GM23338 (cell line): ENCODE data around the gene ROCK2. TPM values are rescaled to one million over a fixed set of nuclear protein-coding genes. Genes with fewer than 3 reads are reported as not detected.

ENCODE experiments used
- ATAC-seq: fragments of 200-7000 bp; cut with Tn5 transposase; 3 replicates; pipeline ENCODE4 v1.9.1; 2020
- DNase-seq: peaks from one replicate; pipeline ENCODE4 v3.0.0-alpha.2; 2015; ENCODE audit warnings: low spot score
- H2AFZ ChIP-seq: fragments of 200-600 bp; sonication (generic); 2 replicates; pipeline ENCODE4 v1.8.0; 2016; ENCODE audit warnings: antibody characterized with exemption, mild to moderate bottlenecking, moderate library complexity
- H3F3A ChIP-seq: fragments of 200-600 bp; sonication (generic); replicated peaks from 2 replicates; pipeline ENCODE4 v1.8.0; 2017; ENCODE audit warnings: antibody characterized with exemption, mixed run types, low read depth
- H3K27ac ChIP-seq: fragments of 200-600 bp; sonication (generic); 2 replicates; pipeline ENCODE4 v1.6.1; 2016; ENCODE audit warnings: low read depth
- H3K27me3 ChIP-seq: fragments of 200-600 bp; sonication (generic); 2 replicates; pipeline ENCODE4 v1.8.0; 2016; ENCODE audit warnings: mild to moderate bottlenecking, mixed run types, moderate library complexity; ENCODE audit not compliant: insufficient read depth
- H3K36me3 ChIP-seq: fragments of 200-600 bp; sonication (generic); 2 replicates; pipeline ENCODE4 v1.8.0; 2016; ENCODE audit warnings: mild to moderate bottlenecking; ENCODE audit not compliant: insufficient read depth
- H3K4me1 ChIP-seq: fragments of 200-600 bp; sonication (generic); 2 replicates; pipeline ENCODE4 v1.8.0; 2016; ENCODE audit warnings: mild to moderate bottlenecking, moderate library complexity; ENCODE audit not compliant: insufficient read depth
- H3K4me2 ChIP-seq: fragments of 200-600 bp; sonication (generic); 2 replicates; pipeline ENCODE4 v1.7.1; 2017; ENCODE audit warnings: mixed run types
- H3K4me3 ChIP-seq: fragments of 200-600 bp; sonication (generic); 2 replicates; pipeline ENCODE4 v1.6.1; 2016; ENCODE audit warnings: mixed run types
- H3K79me2 ChIP-seq: fragments of 200-600 bp; sonication (generic); replicated peaks from 2 replicates; pipeline ENCODE4 v1.8.0; 2017; ENCODE audit warnings: mild to moderate bottlenecking; ENCODE audit not compliant: insufficient read depth
- H3K9me2 ChIP-seq: fragments of 200-600 bp; sonication (generic); 2 replicates; pipeline ENCODE4 v1.8.0; 2017; ENCODE audit not compliant: insufficient read depth
- H4K20me1 ChIP-seq: fragments of 200-600 bp; sonication (generic); replicated peaks from 2 replicates; pipeline ENCODE4 v1.8.0; 2017; ENCODE audit warnings: mild to moderate bottlenecking; ENCODE audit not compliant: insufficient read depth
- H3K27ac Mint-ChIP-seq: 2 replicates; pipeline ENCODE4 v1.8.0; 2020; ENCODE audit warnings: inconsistent platforms, mild to moderate bottlenecking, moderate library complexity, mixed read lengths
- H3K27me3 Mint-ChIP-seq: 3 replicates; pipeline ENCODE4 v1.8.0; 2022; ENCODE audit warnings: low read depth, mild to moderate bottlenecking, moderate library complexity, mixed read lengths, inconsistent platforms; ENCODE audit not compliant: insufficient read depth, poor library complexity
- H3K36me3 Mint-ChIP-seq: 3 replicates; pipeline ENCODE4 v1.8.0; 2021; ENCODE audit warnings: low read depth, mild to moderate bottlenecking, inconsistent platforms, moderate library complexity, mixed read lengths
- H3K4me1 Mint-ChIP-seq: 3 replicates; pipeline ENCODE4 v1.8.0; 2020; ENCODE audit warnings: mild to moderate bottlenecking, inconsistent platforms, mixed read lengths
- H3K4me3 Mint-ChIP-seq: 3 replicates; pipeline ENCODE4 v1.8.0; 2021; ENCODE audit warnings: moderate library complexity, mild to moderate bottlenecking, inconsistent platforms, mixed read lengths
- H3K9me3 Mint-ChIP-seq: 3 replicates; pipeline ENCODE4 v1.8.0; 2020; ENCODE audit warnings: moderate library complexity, mild to moderate bottlenecking, inconsistent platforms, mixed read lengths
- EZH2phosphoT487 ChIP-seq: fragments of 200-600 bp; sonication (generic); IDR thresholded peaks from one replicate; pipeline ENCODE4 v1.8.1; 2018; ENCODE audit warnings: antibody characterized with exemption; ENCODE audit not compliant: unreplicated experiment
- JUNB ChIP-seq: IDR thresholded peaks from one replicate; pipeline ENCODE4 v1.6.1; 2016; ENCODE audit warnings: antibody characterized with exemption; ENCODE audit not compliant: unreplicated experiment
- NANOG ChIP-seq: IDR thresholded peaks from 2 replicates; pipeline ENCODE4 v1.6.1; 2016; ENCODE audit warnings: antibody characterized with exemption, borderline replicate concordance
- STAT1 ChIP-seq: IDR thresholded peaks from one replicate; pipeline ENCODE4 v1.6.1; 2016; ENCODE audit warnings: antibody characterized with exemption; ENCODE audit not compliant: unreplicated experiment
- polyA plus RNA-seq: library from polyadenylated mRNA; unstranded; fragments of >200 nt; fragmentation: Nextera tagmentation; extraction: Ambion mirVana; gene quantifications from 2 replicates; pipeline ENCODE4 v1.2.1, GENCODE V29; 2016
- total RNA-seq: library from RNA; depleted of rRNA; stranded (reverse); fragments of >200 nt; shearing (Covaris generic); gene quantifications from 2 replicates; pipeline ENCODE4 v1.2.3, GENCODE V29; 2014
- TF ChIP-seq, protein P1 (sequence below): fragments of 250-450 bp; sonication (Bioruptor Pico); IDR thresholded peaks from 2 replicates; pipeline ENCODE4 v1.5.0; 2020; ENCODE audit warnings: mild to moderate bottlenecking, moderate library complexity
- TF ChIP-seq, protein P2 (sequence below): IDR thresholded peaks from one replicate; pipeline ENCODE4 v1.6.1; 2018; ENCODE audit warnings: antibody characterized with exemption; ENCODE audit not compliant: unreplicated experiment
- TF ChIP-seq, protein P3 (sequence below): IDR thresholded peaks from 2 replicates; pipeline ENCODE4 v1.6.1; 2016; ENCODE audit warnings: antibody characterized with exemption
- TF ChIP-seq, protein P4 (sequence below), 2 experiments: fragments of 200-600 bp in 1 of 2; sonication (generic) in 1 of 2; conservative IDR thresholded peaks; 2 replicates each; pipeline versions ENCODE4 v1.5.1 to v1.6.1; 2016 to 2017; ENCODE audit warnings: antibody characterized with exemption in 2 of 2, low read depth in 2 of 2, mild to moderate bottlenecking in 2 of 2, moderate library complexity in 1 of 2

The ROCK2 gene
- total and polyA plus RNA-seq, 2 experiments from 2014 or later, result 16.4 to 28.0 TPM

DNA sequence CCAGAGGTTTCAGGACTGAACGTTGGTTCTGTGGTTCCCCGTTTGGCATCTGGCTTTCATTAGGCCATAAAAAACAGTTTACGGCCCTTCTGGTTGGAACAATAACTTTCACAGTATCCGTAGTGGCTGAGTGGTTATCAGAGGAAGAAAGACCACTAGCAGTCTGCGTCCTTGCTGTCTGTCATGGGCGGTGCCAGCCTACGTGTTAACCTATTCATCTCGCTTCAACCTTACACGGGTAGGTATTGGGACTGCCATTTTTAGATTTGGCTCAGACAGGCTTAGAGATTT is 42.6 kb upstream of the ROCK2 start (continued):
- TF ChIP-seq, protein P1, sequence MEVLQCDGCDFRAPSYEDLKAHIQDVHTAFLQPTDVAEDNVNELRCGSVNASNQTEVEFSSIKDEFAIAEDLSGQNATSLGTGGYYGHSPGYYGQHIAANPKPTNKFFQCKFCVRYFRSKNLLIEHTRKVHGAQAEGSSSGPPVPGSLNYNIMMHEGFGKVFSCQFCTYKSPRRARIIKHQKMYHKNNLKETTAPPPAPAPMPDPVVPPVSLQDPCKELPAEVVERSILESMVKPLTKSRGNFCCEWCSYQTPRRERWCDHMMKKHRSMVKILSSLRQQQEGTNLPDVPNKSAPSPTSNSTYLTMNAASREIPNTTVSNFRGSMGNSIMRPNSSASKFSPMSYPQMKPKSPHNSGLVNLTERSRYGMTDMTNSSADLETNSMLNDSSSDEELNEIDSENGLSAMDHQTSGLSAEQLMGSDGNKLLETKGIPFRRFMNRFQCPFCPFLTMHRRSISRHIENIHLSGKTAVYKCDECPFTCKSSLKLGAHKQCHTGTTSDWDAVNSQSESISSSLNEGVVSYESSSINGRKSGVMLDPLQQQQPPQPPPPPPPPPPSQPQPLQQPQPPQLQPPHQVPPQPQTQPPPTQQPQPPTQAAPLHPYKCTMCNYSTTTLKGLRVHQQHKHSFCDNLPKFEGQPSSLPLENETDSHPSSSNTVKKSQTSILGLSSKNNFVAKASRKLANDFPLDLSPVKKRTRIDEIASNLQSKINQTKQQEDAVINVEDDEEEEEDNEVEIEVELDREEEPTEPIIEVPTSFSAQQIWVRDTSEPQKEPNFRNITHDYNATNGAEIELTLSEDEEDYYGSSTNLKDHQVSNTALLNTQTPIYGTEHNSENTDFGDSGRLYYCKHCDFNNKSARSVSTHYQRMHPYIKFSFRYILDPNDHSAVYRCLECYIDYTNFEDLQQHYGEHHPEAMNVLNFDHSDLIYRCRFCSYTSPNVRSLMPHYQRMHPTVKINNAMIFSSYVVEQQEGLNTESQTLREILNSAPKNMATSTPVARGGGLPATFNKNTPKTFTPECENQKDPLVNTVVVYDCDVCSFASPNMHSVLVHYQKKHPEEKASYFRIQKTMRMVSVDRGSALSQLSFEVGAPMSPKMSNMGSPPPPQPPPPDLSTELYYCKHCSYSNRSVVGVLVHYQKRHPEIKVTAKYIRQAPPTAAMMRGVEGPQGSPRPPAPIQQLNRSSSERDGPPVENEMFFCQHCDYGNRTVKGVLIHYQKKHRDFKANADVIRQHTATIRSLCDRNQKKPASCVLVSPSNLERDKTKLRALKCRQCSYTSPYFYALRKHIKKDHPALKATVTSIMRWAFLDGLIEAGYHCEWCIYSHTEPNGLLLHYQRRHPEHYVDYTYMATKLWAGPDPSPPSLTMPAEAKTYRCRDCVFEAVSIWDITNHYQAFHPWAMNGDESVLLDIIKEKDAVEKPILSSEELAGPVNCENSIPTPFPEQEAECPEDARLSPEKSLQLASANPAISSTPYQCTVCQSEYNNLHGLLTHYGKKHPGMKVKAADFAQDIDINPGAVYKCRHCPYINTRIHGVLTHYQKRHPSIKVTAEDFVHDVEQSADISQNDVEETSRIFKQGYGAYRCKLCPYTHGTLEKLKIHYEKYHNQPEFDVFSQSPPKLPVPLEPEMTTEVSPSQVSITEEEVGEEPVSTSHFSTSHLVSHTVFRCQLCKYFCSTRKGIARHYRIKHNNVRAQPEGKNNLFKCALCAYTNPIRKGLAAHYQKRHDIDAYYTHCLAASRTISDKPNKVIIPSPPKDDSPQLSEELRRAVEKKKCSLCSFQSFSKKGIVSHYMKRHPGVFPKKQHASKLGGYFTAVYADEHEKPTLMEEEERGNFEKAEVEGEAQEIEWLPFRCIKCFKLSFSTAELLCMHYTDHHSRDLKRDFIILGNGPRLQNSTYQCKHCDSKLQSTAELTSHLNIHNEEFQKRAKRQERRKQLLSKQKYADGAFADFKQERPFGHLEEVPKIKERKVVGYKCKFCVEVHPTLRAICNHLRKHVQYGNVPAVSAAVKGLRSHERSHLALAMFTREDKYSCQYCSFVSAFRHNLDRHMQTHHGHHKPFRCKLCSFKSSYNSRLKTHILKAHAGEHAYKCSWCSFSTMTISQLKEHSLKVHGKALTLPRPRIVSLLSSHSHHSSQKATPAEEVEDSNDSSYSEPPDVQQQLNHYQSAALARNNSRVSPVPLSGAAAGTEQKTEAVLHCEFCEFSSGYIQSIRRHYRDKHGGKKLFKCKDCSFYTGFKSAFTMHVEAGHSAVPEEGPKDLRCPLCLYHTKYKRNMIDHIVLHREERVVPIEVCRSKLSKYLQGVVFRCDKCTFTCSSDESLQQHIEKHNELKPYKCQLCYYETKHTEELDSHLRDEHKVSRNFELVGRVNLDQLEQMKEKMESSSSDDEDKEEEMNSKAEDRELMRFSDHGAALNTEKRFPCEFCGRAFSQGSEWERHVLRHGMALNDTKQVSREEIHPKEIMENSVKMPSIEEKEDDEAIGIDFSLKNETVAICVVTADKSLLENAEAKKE (CRISPR knock-in tag), result no peak

DNA sequence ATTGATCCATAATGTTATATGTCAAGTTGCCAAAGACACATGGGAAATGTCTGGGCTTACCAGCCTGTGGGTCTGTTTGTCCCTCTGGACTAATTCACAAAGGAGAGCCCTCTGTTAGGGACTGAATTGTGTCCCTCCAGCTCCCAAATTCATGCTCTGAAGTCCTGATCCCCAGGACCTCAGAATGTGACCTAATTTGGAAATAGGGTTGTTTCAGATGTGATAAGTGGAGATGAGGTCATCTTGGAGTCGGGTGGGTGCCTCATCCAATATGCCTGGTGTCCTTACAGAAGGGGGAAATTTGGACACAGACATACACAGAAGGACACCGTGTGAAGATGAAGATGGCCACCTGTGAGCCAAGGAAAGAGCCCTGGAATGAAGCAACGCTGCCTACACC is 41.4 kb upstream of the ROCK2 start:
- DNase-seq (no peak), ATAC-seq (no peak)
- Histone ChIP-seq H3K4me3 (no peak overlapping the region), H3K36me3 (no peaks in the 10 kb centered on the region), H3K27me3 (no peaks in the 10 kb centered on the region), H3K9me2 (no peaks in the 10 kb centered on the region), H3K4me1 (no peaks in the 10 kb centered on the region), H3K79me2 (no peaks in the 10 kb centered on the region), H4K20me1 (no peaks in the 10 kb centered on the region), H2AFZ (no peak overlapping the region), H3F3A (no peaks in the 10 kb centered on the region), H3K27ac (no peak overlapping the region), H3K4me2 (no peak overlapping the region)
- H3K27me3 Mint-ChIP-seq, result peaks cover 7% of the 10 kb centered on the region
- no peaks in the 10 kb centered on the region for H3K9me3 Mint-ChIP-seq
- H3K4me3 Mint-ChIP-seq, result no peak overlapping the region
- H3K27ac Mint-ChIP-seq, result no peak overlapping the region
- H3K36me3 Mint-ChIP-seq, result no peaks in the 10 kb centered on the region
- peaks cover 11% of the 10 kb centered on the region; the same call in 2 of the 3 replicates for H3K4me1 Mint-ChIP-seq
- TF ChIP-seq EZH2phosphoT487 (no peak), NANOG (no peak), JUNB (no peak), STAT1 (no peak)
- TF ChIP-seq, protein P2, sequence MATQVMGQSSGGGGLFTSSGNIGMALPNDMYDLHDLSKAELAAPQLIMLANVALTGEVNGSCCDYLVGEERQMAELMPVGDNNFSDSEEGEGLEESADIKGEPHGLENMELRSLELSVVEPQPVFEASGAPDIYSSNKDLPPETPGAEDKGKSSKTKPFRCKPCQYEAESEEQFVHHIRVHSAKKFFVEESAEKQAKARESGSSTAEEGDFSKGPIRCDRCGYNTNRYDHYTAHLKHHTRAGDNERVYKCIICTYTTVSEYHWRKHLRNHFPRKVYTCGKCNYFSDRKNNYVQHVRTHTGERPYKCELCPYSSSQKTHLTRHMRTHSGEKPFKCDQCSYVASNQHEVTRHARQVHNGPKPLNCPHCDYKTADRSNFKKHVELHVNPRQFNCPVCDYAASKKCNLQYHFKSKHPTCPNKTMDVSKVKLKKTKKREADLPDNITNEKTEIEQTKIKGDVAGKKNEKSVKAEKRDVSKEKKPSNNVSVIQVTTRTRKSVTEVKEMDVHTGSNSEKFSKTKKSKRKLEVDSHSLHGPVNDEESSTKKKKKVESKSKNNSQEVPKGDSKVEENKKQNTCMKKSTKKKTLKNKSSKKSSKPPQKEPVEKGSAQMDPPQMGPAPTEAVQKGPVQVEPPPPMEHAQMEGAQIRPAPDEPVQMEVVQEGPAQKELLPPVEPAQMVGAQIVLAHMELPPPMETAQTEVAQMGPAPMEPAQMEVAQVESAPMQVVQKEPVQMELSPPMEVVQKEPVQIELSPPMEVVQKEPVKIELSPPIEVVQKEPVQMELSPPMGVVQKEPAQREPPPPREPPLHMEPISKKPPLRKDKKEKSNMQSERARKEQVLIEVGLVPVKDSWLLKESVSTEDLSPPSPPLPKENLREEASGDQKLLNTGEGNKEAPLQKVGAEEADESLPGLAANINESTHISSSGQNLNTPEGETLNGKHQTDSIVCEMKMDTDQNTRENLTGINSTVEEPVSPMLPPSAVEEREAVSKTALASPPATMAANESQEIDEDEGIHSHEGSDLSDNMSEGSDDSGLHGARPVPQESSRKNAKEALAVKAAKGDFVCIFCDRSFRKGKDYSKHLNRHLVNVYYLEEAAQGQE, result no peak
- TF ChIP-seq, protein P3, sequence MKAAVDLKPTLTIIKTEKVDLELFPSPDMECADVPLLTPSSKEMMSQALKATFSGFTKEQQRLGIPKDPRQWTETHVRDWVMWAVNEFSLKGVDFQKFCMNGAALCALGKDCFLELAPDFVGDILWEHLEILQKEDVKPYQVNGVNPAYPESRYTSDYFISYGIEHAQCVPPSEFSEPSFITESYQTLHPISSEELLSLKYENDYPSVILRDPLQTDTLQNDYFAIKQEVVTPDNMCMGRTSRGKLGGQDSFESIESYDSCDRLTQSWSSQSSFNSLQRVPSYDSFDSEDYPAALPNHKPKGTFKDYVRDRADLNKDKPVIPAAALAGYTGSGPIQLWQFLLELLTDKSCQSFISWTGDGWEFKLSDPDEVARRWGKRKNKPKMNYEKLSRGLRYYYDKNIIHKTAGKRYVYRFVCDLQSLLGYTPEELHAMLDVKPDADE, result no peak
- TF ChIP-seq, protein P4, sequence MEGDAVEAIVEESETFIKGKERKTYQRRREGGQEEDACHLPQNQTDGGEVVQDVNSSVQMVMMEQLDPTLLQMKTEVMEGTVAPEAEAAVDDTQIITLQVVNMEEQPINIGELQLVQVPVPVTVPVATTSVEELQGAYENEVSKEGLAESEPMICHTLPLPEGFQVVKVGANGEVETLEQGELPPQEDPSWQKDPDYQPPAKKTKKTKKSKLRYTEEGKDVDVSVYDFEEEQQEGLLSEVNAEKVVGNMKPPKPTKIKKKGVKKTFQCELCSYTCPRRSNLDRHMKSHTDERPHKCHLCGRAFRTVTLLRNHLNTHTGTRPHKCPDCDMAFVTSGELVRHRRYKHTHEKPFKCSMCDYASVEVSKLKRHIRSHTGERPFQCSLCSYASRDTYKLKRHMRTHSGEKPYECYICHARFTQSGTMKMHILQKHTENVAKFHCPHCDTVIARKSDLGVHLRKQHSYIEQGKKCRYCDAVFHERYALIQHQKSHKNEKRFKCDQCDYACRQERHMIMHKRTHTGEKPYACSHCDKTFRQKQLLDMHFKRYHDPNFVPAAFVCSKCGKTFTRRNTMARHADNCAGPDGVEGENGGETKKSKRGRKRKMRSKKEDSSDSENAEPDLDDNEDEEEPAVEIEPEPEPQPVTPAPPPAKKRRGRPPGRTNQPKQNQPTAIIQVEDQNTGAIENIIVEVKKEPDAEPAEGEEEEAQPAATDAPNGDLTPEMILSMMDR (conservative IDR thresholded peaks at IDR 0.05; ENCODE audit: low read depth in 2 of 2), result no peak
